Hepatocyte (in vitro differentiated cells): Measurements from ENCODE around the gene KLHDC9.

ENCODE experiments used
- EZH2 ChIP-seq: fragments of 200-600 bp; sonication (generic); IDR thresholded peaks from 2 replicates; pipeline ENCODE4 v1.6.1; 2016; ENCODE audit warnings: antibody characterized with exemption, mild to moderate bottlenecking, borderline replicate concordance
- EZH2phosphoT487 ChIP-seq: fragments of 200-600 bp; sonication (generic); IDR thresholded peaks from one replicate; pipeline ENCODE4 v1.6.1; 2018; ENCODE audit warnings: antibody characterized with exemption, mild to moderate bottlenecking, low read depth, moderate library complexity; ENCODE audit not compliant: unreplicated experiment, severe bottlenecking
- TF ChIP-seq, protein P1 (sequence below): fragments of 200-600 bp; sonication (generic); IDR thresholded peaks from 2 replicates; pipeline ENCODE4 v1.5.1; 2016; ENCODE audit warnings: antibody characterized with exemption, mild to moderate bottlenecking; ENCODE audit not compliant: poor library complexity

DNA sequence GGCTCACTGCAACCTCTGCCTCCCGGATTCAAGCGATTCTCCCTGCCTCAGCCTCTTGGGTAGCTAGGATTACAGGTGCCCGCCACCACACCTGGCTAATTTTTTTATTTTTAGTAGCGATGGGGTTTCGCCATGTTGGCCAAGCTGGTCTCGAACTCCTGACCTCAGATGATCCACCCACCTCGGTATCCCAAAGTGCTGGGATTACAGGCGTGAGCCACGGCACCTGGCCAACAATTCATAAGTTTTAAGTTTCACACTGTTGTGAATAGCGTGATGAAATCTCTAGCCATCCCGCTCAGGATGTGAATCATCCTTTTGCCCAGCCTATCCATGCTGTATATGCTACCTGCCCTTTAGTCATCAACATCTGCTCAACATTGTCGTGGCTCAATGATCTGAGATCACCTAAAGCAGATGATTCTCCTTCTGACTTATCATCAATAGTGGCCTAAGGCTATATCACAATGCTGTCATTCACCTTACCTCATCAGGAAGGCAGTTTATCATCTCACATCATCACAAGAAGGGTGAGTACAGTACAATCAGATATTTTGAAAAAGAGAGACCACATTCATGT is 17.1 kb downstream of the KLHDC9 start:
- TF ChIP-seq, protein P1, sequence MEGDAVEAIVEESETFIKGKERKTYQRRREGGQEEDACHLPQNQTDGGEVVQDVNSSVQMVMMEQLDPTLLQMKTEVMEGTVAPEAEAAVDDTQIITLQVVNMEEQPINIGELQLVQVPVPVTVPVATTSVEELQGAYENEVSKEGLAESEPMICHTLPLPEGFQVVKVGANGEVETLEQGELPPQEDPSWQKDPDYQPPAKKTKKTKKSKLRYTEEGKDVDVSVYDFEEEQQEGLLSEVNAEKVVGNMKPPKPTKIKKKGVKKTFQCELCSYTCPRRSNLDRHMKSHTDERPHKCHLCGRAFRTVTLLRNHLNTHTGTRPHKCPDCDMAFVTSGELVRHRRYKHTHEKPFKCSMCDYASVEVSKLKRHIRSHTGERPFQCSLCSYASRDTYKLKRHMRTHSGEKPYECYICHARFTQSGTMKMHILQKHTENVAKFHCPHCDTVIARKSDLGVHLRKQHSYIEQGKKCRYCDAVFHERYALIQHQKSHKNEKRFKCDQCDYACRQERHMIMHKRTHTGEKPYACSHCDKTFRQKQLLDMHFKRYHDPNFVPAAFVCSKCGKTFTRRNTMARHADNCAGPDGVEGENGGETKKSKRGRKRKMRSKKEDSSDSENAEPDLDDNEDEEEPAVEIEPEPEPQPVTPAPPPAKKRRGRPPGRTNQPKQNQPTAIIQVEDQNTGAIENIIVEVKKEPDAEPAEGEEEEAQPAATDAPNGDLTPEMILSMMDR: no peak
- TF ChIP-seq EZH2 (no peak), EZH2phosphoT487 (no peak)
